PC-9 (cell line): ENCODE results near the gene CAMTA1. TPM values are rescaled to one million over a fixed set of nuclear protein-coding genes. Genes with fewer than 3 reads are reported as not detected.

Source experiments
- BruUV-seq: library from RNA; stranded (reverse); fragments of 400-500 nt; replicated peaks from 2 replicates; lab custom pipeline; 2021; lab: Mats Ljungman, UMichigan
- CTCF ChIA-PET: fragments of 300-600 bp; sonication (Branson Sonifier 250); formaldehyde crosslinking; loops from one replicate; lab custom pipeline; 2022; ENCODE audit warnings: antibody characterized with exemption; lab: Charles Lee
- POLR2A ChIA-PET: fragments of 300-600 bp; sonication (Branson Sonifier 250); formaldehyde crosslinking; loops from one replicate; lab custom pipeline; 2022; ENCODE audit warnings: antibody characterized with exemption; ENCODE audit not compliant: unreplicated experiment; lab: Charles Lee
- DNase-seq, 2 experiments: peaks; one replicate each; pipeline versions ENCODE4 v3.0.0 to v3.0.0-alpha.2; 2015 to 2022; ENCODE audit warnings: mixed read lengths in 1 of 2
- H2AFZ ChIP-seq: fragments of 200-600 bp; sonication (generic); 2 replicates; pipeline ENCODE4 v1.8.1; 2017; ENCODE audit warnings: antibody characterized with exemption
- H3F3A ChIP-seq: fragments of 200-600 bp; sonication (generic); 2 replicates; pipeline ENCODE4 v1.8.1; 2017; ENCODE audit warnings: antibody characterized with exemption, mild to moderate bottlenecking, low read depth; ENCODE audit not compliant: insufficient read depth
- H3K27ac ChIP-seq: fragments of 200-600 bp; sonication (generic); 2 replicates; pipeline ENCODE4 v1.6.1; 2016; ENCODE audit warnings: mixed run types
- H3K27me3 ChIP-seq: fragments of 200-600 bp; sonication (generic); 2 replicates; pipeline ENCODE4 v1.6.1; 2016; ENCODE audit warnings: low read depth, mixed run types; ENCODE audit not compliant: insufficient read depth
- H3K36me3 ChIP-seq: fragments of 200-600 bp; sonication (generic); 2 replicates; pipeline ENCODE4 v1.6.1; 2016; ENCODE audit warnings: low read depth, mixed run types
- H3K4me1 ChIP-seq: fragments of 200-600 bp; sonication (generic); replicated peaks from 2 replicates; pipeline ENCODE4 v1.6.1; 2016; ENCODE audit warnings: mixed run types; ENCODE audit not compliant: insufficient read depth
- H3K4me2 ChIP-seq: fragments of 200-600 bp; sonication (generic); 2 replicates; pipeline ENCODE4 v1.6.1; 2017; ENCODE audit warnings: mixed run types
- H3K4me3 ChIP-seq: fragments of 200-600 bp; sonication (generic); 2 replicates; pipeline ENCODE4 v1.6.1; 2016; ENCODE audit warnings: mixed run types
- H3K79me2 ChIP-seq: fragments of 200-600 bp; sonication (generic); 2 replicates; pipeline ENCODE4 v1.6.1; 2017; ENCODE audit warnings: low read depth, mixed run types
- H3K9me2 ChIP-seq: fragments of 200-600 bp; sonication (generic); 2 replicates; pipeline ENCODE4 v1.8.1; 2017; ENCODE audit warnings: mild to moderate bottlenecking; ENCODE audit not compliant: insufficient read depth
- H3K9me3 ChIP-seq: fragments of 200-600 bp; sonication (generic); 2 replicates; pipeline ENCODE4 v1.8.1; 2016; ENCODE audit warnings: low read depth; ENCODE audit not compliant: insufficient read depth
- H4K20me1 ChIP-seq: fragments of 200-600 bp; sonication (generic); 2 replicates; pipeline ENCODE4 v1.8.1; 2017; ENCODE audit not compliant: insufficient read depth
- EZH2 ChIP-seq: fragments of 200-600 bp; sonication (generic); IDR thresholded peaks from 2 replicates; pipeline ENCODE4 v1.8.0; 2017; ENCODE audit warnings: antibody characterized with exemption, low read depth
- intact Hi-C: fragments of 100-400 bp; cut with micrococcal nuclease; formaldehyde crosslinking; loops from one replicate; pipeline ENCODE4 v1.10.0; 2022; ENCODE audit not compliant: unreplicated experiment
- total RNA-seq: library from RNA; stranded (reverse); gene quantifications from 2 replicates; pipeline ENCODE4 v1.2.3, GENCODE V29; 2021
- TF ChIP-seq, protein P1 (sequence below): fragments of 200-600 bp; sonication (generic); conservative IDR thresholded peaks from 2 replicates; pipeline ENCODE4 v1.6.1; 2017; ENCODE audit warnings: mixed run types, antibody characterized with exemption, mild to moderate bottlenecking, moderate library complexity

The CAMTA1 gene
- total RNA-seq, 1 experiment from 2014 or later: 72.3 TPM

- peaks cover 23% of the 10 kb centered on the region for H3F3A ChIP-seq
- POLR2A ChIA-PET: no interaction called here
These were observed 75.1 kb downstream of the CAMTA1 start for GRCh38 chr1:6860401-6860800.

GRCh38 chr1:6861075-6861724, 75.9 kb downstream of the CAMTA1 start:
- ChIA-PET POLR2A (no interaction called here), CTCF (interaction anchor here (0.7 kb wide), 1 partner anchor 18 kb away, joined by 3 read pairs; no protein-coding TSS in a partner anchor)
- H4K20me1 ChIP-seq: no peaks in the 10 kb centered on the region
- intact Hi-C loops: loop anchor here (2.0 kb wide), 1 partner anchor 66 kb away; no protein-coding TSS in a partner anchor
- H3K27me3 ChIP-seq: no peaks in the 10 kb centered on the region
- DNase-seq: no peak
- H3K27ac ChIP-seq: peak overlapping the region; percentile 82
- no peaks in the 10 kb centered on the region for H3K36me3 ChIP-seq
- H3K4me3 ChIP-seq: no peak overlapping the region
- H3K9me3 ChIP-seq: peaks cover 2% of the 10 kb centered on the region; the same call in 1 of the 2 replicates
- H3K4me2 ChIP-seq: no peak overlapping the region
- H3K9me2 ChIP-seq: no peaks in the 10 kb centered on the region
- H3K4me1 ChIP-seq: peaks cover 22% of the 10 kb centered on the region
- 0 out of 2 replicates have a peak, but pooled peaks cover 4% of the 10 kb centered on the region for H3K79me2 ChIP-seq
- H2AFZ ChIP-seq: no peak overlapping the region
- H3F3A ChIP-seq: peaks cover 23% of the 10 kb centered on the region
- no TSS peak for BruUV-seq
- TF ChIP-seq, protein P1, sequence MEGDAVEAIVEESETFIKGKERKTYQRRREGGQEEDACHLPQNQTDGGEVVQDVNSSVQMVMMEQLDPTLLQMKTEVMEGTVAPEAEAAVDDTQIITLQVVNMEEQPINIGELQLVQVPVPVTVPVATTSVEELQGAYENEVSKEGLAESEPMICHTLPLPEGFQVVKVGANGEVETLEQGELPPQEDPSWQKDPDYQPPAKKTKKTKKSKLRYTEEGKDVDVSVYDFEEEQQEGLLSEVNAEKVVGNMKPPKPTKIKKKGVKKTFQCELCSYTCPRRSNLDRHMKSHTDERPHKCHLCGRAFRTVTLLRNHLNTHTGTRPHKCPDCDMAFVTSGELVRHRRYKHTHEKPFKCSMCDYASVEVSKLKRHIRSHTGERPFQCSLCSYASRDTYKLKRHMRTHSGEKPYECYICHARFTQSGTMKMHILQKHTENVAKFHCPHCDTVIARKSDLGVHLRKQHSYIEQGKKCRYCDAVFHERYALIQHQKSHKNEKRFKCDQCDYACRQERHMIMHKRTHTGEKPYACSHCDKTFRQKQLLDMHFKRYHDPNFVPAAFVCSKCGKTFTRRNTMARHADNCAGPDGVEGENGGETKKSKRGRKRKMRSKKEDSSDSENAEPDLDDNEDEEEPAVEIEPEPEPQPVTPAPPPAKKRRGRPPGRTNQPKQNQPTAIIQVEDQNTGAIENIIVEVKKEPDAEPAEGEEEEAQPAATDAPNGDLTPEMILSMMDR: no peak

More at GRCh38 chr1:6860401-6860800, 75.1 kb downstream of the CAMTA1 start:
- DNase-seq: peak; percentile 12 to 71
- Histone ChIP-seq H3K27me3 (no peaks in the 10 kb centered on the region), H3K4me2 (peak overlapping the region; percentile 59), H3K36me3 (no peaks in the 10 kb centered on the region), H3K4me1 (peaks cover 22% of the 10 kb centered on the region), H3K4me3 (no peak overlapping the region), H2AFZ (no peak overlapping the region), H3K9me2 (no peaks in the 10 kb centered on the region), H3K79me2 (0 out of 2 replicates have a peak, but pooled peaks cover 4% of the 10 kb centered on the region), H3K9me3 (peaks cover 2% of the 10 kb centered on the region; the same call in 1 of the 2 replicates), H4K20me1 (no peaks in the 10 kb centered on the region), H3K27ac (peak overlapping the region; percentile 82)
- BruUV-seq: no TSS peak
- CTCF ChIA-PET: interaction anchor here (0.7 kb wide), 1 partner anchor 18 kb away, joined by 3 read pairs; no protein-coding TSS in a partner anchor
- intact Hi-C loops: loop anchor here (2.0 kb wide), 1 partner anchor 66 kb away; no protein-coding TSS in a partner anchor
- TF ChIP-seq, protein P1: no peak
- TF ChIP-seq EZH2: no peak

DNA sequence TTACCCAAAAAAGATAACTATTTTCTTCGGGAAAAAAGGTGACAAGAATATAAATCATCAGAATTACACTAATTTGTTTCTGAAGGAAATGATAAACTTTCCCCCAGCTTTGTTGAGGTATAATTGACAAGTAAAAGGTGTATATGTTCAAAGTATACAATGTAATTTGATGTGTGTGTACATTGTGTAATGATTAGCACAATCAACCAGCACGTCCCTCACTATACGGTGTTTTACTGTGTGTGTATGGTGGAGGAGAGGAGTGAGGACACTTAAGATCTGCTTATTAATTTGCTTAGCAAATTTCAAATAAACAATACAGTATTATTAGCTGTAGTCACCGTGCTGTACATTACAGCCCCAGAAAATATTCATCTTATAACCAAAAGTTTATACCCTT, 77.7 kb downstream of the CAMTA1 start:
- DNase-seq: no peak
- intact Hi-C loops: no loop called here
- TF ChIP-seq, protein P1: no peak
- TF ChIP-seq EZH2: no peak
- CTCF ChIA-PET: no interaction called here
- no peak overlapping the region for H3K4me3 ChIP-seq
- peaks cover 22% of the 10 kb centered on the region for H3K4me1 ChIP-seq
- POLR2A ChIA-PET: no interaction called here
- H3K79me2 ChIP-seq: 0 out of 2 replicates have a peak, but pooled peaks cover 4% of the 10 kb centered on the region
- H3K27me3 ChIP-seq: no peaks in the 10 kb centered on the region
- no peak overlapping the region for H2AFZ ChIP-seq
- H3F3A ChIP-seq: peaks cover 23% of the 10 kb centered on the region
- H3K4me2 ChIP-seq: no peak overlapping the region
- H3K36me3 ChIP-seq: no peaks in the 10 kb centered on the region
- no peak overlapping the region for H3K27ac ChIP-seq
- H4K20me1 ChIP-seq: no peaks in the 10 kb centered on the region
- BruUV-seq: no TSS peak
- peaks cover 2% of the 10 kb centered on the region; the same call in 1 of the 2 replicates for H3K9me3 ChIP-seq
- H3K9me2 ChIP-seq: no peaks in the 10 kb centered on the region
